Trophoblast cell (in vitro differentiated cells and primary cell): Measurements from ENCODE around the gene CDA.

Experiments used
- DNase-seq, 2 donors: peaks; one replicate each; pipeline ENCODE4 v3.0.0-alpha.2; 2016
- H2AFZ ChIP-seq: 2 replicates; pipeline ENCODE4 v1.6.1; 2013; ENCODE audit warnings: low read length, moderate library complexity, mild to moderate bottlenecking; ENCODE audit not compliant: insufficient read depth, poor library complexity
- H2AK5ac ChIP-seq: 2 replicates; pipeline ENCODE4 v1.6.1; 2013; ENCODE audit warnings: mild to moderate bottlenecking, low read length
- H2BK120ac ChIP-seq: 2 replicates; pipeline ENCODE4 v1.6.1; 2013; ENCODE audit warnings: low read length, mild to moderate bottlenecking, moderate library complexity; ENCODE audit not compliant: insufficient read depth, poor library complexity
- H2BK12ac ChIP-seq: 2 replicates; pipeline ENCODE4 v1.6.1; 2013; ENCODE audit warnings: mild to moderate bottlenecking, low read length, moderate library complexity
- H2BK5ac ChIP-seq: 2 replicates; pipeline ENCODE4 v1.6.1; 2013; ENCODE audit warnings: low read length, low read depth, moderate library complexity, mild to moderate bottlenecking; ENCODE audit not compliant: poor library complexity
- H3K14ac ChIP-seq: 2 replicates; pipeline ENCODE4 v1.6.1; 2013; ENCODE audit warnings: mild to moderate bottlenecking, low read length
- H3K18ac ChIP-seq: 2 replicates; pipeline ENCODE4 v1.6.1; 2013; ENCODE audit warnings: mild to moderate bottlenecking, low read length
- H3K23ac ChIP-seq: 2 replicates; pipeline ENCODE4 v1.6.1; 2013; ENCODE audit warnings: low read length
- H3K27ac ChIP-seq: 2 replicates; pipeline ENCODE4 v1.5.1; 2013; ENCODE audit warnings: low read depth, mild to moderate bottlenecking, inconsistent platforms, low read length, moderate library complexity
- H3K27me3 ChIP-seq: 2 replicates; pipeline ENCODE4 v1.6.1; 2013; ENCODE audit warnings: inconsistent platforms, mild to moderate bottlenecking, low read length, moderate library complexity; ENCODE audit not compliant: insufficient read depth
- H3K36me3 ChIP-seq, 2 experiments: 1 replicate in 1 of 2; 2 replicates in 1 of 2; pipeline ENCODE4 v1.6.1; 2013; ENCODE audit warnings: low read length in 2 of 2, mild to moderate bottlenecking in 2 of 2, moderate library complexity in 1 of 2; ENCODE audit not compliant: insufficient read depth in 2 of 2, control insufficient read depth in 1 of 2
- H3K4ac ChIP-seq: 2 replicates; pipeline ENCODE4 v1.6.1; 2013; ENCODE audit warnings: low read depth, mild to moderate bottlenecking, low read length, moderate library complexity
- H3K4me1 ChIP-seq, 2 experiments: 1 replicate in 1 of 2; 2 replicates in 1 of 2; pipeline ENCODE4 v1.6.1; 2013; ENCODE audit warnings: low read length in 2 of 2, mild to moderate bottlenecking in 2 of 2, moderate library complexity in 1 of 2; ENCODE audit not compliant: insufficient read depth in 2 of 2, control insufficient read depth in 1 of 2
- H3K4me2 ChIP-seq: 2 replicates; pipeline ENCODE4 v1.6.1; 2013; ENCODE audit warnings: inconsistent platforms, mild to moderate bottlenecking, low read length, moderate library complexity
- H3K4me3 ChIP-seq: 2 replicates; pipeline ENCODE4 v1.5.1; 2013; ENCODE audit warnings: mild to moderate bottlenecking, low read depth, low read length, inconsistent platforms
- H3K79me1 ChIP-seq: one replicate; pipeline ENCODE4 v1.6.1; 2013; ENCODE audit warnings: low read length
- H3K79me2 ChIP-seq: 2 replicates; pipeline ENCODE4 v1.6.1; 2013; ENCODE audit warnings: low read length, mild to moderate bottlenecking; ENCODE audit not compliant: control insufficient read depth, insufficient read depth, poor library complexity
- H3K9ac ChIP-seq: 2 replicates; pipeline ENCODE4 v1.6.1; 2013; ENCODE audit warnings: mild to moderate bottlenecking, low read length
- H3K9me3 ChIP-seq: 2 replicates; pipeline ENCODE4 v1.6.1; 2013; ENCODE audit warnings: low read depth, mild to moderate bottlenecking, control low read depth, inconsistent platforms, low read length; ENCODE audit not compliant: insufficient read depth
- H4K12ac ChIP-seq: 2 replicates; pipeline ENCODE4 v1.6.1; 2013; ENCODE audit warnings: low read depth, mild to moderate bottlenecking, low read length, moderate library complexity
- H4K8ac ChIP-seq: 2 replicates; pipeline ENCODE4 v1.6.1; 2013; ENCODE audit warnings: low read depth, mild to moderate bottlenecking, low read length, moderate library complexity
- H4K91ac ChIP-seq: one replicate; pipeline ENCODE4 v1.6.1; 2013; ENCODE audit warnings: low read depth, mild to moderate bottlenecking, low read length, moderate library complexity
- WGBS: extraction: QIAGEN DNeasy Blood & Tissue Kit; methylation state at CpG from one replicate; pipeline ENCODE4 v1.1.7; 2013; ENCODE audit warnings: missing lambda C conversion rate; ENCODE audit not compliant: insufficient read length, insufficient coverage; ENCODE audit errors: extremely low coverage; 5-methylcytosine and 5-hydroxymethylcytosine counted together

The CDA gene

DNA sequence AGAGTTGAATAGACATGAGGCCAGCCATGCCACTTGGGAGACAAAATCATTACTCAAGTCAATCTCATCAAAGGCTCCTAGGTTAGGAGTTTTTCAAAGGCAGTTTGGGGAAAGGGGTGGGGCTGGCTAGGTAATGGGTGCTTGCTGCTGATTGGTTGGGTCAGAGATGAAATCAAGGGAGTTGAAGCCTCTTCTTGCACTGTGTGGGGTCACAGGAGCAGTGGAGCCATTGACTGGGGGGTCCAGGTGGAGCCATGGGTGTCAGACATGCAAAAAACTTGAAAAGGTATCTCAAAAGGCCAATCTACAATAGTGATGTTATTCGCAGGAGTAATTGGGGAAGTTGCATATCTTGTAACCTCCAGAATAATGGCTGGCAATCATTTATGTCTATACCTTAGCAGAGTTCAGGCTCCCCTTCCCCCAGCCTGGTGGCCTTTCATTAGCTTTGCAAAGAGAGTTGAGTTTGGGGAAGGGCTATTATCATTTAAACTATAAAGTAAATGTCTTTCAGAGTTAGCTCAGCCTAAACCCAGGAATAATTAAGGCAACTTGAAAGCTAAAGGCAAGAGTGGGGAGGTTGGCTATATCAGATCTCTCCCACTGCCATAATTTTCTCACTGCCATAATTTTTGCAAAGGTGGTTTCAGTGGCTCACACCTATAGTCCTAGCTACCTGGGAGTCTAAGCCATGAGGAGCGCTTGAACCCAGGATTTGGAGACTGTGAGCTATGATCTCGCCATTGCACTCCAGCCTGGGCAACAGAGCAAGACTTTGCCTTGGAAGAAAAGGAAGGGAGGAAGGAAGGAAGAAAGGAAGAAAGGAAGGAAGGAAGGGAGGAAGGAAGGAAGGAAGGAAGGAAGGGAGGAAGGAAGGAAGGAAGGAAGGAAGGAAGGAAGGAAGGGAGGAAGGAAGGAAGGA, 36.5 kb downstream of the CDA start:
- Histone ChIP-seq H2AFZ (no peak overlapping the region), H3K23ac (no peak overlapping the region), H3K14ac (no peak overlapping the region)

DNA sequence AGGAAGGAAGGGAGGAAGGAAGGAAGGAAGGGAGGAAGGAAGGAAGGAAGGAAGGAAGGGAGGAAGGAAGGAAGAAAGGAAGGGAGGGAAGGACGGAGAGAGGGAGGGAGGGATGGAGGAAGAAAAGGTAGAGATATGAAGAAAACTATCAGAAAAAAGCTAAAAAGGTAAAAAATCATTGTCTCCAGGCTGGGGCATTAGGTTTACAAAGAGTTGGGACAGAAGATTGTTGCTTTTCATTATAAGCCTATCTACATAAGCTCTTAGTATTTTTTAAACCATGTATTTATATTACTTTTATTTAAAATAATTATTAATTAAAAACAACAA, 37.2 kb downstream of the CDA start:
- no peak overlapping the region for H4K8ac ChIP-seq
- H3K27me3 ChIP-seq: no peaks in the 10 kb centered on the region
- no peak overlapping the region for H2AFZ ChIP-seq
- H3K9ac ChIP-seq: no peak overlapping the region
- H3K27ac ChIP-seq: no peak overlapping the region
- H3K4me2 ChIP-seq: no peak overlapping the region
- H3K79me1 ChIP-seq: no peaks in the 10 kb centered on the region
- H4K91ac ChIP-seq: no peak overlapping the region
- no peak overlapping the region for H2BK120ac ChIP-seq
- H3K23ac ChIP-seq: no peak overlapping the region
- H3K4me3 ChIP-seq: no peak overlapping the region
- no peak overlapping the region for H3K4ac ChIP-seq
- H3K4me1 ChIP-seq: no peaks in the 10 kb centered on the region
- 82% methylated on average over 1 of the region's 1 CpG for WGBS
- H4K12ac ChIP-seq: no peak overlapping the region
- no peaks in the 10 kb centered on the region for H3K36me3 ChIP-seq
- DNase-seq: no peak
- no peak overlapping the region for H3K18ac ChIP-seq
- H2AK5ac ChIP-seq: no peak overlapping the region
- H2BK5ac ChIP-seq: no peak overlapping the region
- H3K14ac ChIP-seq: no peak overlapping the region
- no peaks in the 10 kb centered on the region for H3K79me2 ChIP-seq
- H3K9me3 ChIP-seq: no peaks in the 10 kb centered on the region
- H2BK12ac ChIP-seq: no peak overlapping the region

More for the DNA sequence above, 36.5 kb downstream of the CDA start:
- no peak overlapping the region for H4K8ac ChIP-seq
- no peak overlapping the region for H3K4me2 ChIP-seq
- no peaks in the 10 kb centered on the region for H3K9me3 ChIP-seq
- H2AK5ac ChIP-seq: no peak overlapping the region
- H3K36me3 ChIP-seq: no peaks in the 10 kb centered on the region
- no peak overlapping the region for H3K4ac ChIP-seq
- H2BK12ac ChIP-seq: no peak overlapping the region
- H2BK5ac ChIP-seq: no peak overlapping the region
- H2BK120ac ChIP-seq: no peak overlapping the region
- H4K12ac ChIP-seq: no peak overlapping the region
- no CpG with 5 or more reads among the region's 3 CpGs for WGBS
- no peak overlapping the region for H4K91ac ChIP-seq
- H3K4me1 ChIP-seq: no peaks in the 10 kb centered on the region
- H3K18ac ChIP-seq: no peak overlapping the region
- no peaks in the 10 kb centered on the region for H3K79me1 ChIP-seq
- H3K79me2 ChIP-seq: no peaks in the 10 kb centered on the region
- H3K27me3 ChIP-seq: no peaks in the 10 kb centered on the region
- H3K9ac ChIP-seq: no peak overlapping the region
- no peak overlapping the region for H3K4me3 ChIP-seq
- H3K27ac ChIP-seq: no peak overlapping the region
- DNase-seq: no peak

DNA sequence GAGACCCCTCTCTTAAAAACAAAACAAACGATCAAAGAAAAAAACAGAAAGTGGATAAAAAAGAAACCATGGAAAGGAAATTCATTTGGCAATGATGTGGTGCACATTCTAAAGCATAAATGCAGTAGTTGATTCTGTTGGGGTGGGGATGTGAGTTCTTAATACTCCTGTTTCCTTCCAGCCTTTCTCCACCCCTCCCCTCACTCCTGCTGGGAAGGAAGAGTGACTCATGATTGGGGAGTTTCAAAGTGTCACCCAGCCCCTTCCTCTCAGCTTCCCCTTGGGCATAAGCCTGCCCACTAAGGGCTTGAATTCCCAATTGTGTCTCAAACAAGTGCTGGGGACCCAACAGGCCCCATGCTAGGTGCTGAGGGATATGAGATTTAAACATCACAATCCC, 37.6 kb downstream of the CDA start:
- H3K9me3 ChIP-seq: no peaks in the 10 kb centered on the region
- H2AFZ ChIP-seq: no peak overlapping the region
- no peaks in the 10 kb centered on the region for H3K79me2 ChIP-seq
- H2BK120ac ChIP-seq: no peak overlapping the region
- H4K8ac ChIP-seq: no peak overlapping the region
- H3K4me2 ChIP-seq: no peak overlapping the region
- no peak overlapping the region for H3K23ac ChIP-seq
- H3K4me1 ChIP-seq: no peaks in the 10 kb centered on the region
- no peaks in the 10 kb centered on the region for H3K27me3 ChIP-seq
- no peak overlapping the region for H3K4ac ChIP-seq
- no CpG with 5 or more reads among the region's 1 CpG for WGBS
- H4K12ac ChIP-seq: no peak overlapping the region
- no peak overlapping the region for H2BK5ac ChIP-seq
- no peak for DNase-seq
- no peak overlapping the region for H2BK12ac ChIP-seq
- no peak overlapping the region for H3K4me3 ChIP-seq
- no peak overlapping the region for H3K18ac ChIP-seq
- no peaks in the 10 kb centered on the region for H3K79me1 ChIP-seq
- no peak overlapping the region for H3K14ac ChIP-seq
- no peak overlapping the region for H3K27ac ChIP-seq
- H3K9ac ChIP-seq: no peak overlapping the region
- H2AK5ac ChIP-seq: no peak overlapping the region
- no peak overlapping the region for H4K91ac ChIP-seq
- no peaks in the 10 kb centered on the region for H3K36me3 ChIP-seq

DNA sequence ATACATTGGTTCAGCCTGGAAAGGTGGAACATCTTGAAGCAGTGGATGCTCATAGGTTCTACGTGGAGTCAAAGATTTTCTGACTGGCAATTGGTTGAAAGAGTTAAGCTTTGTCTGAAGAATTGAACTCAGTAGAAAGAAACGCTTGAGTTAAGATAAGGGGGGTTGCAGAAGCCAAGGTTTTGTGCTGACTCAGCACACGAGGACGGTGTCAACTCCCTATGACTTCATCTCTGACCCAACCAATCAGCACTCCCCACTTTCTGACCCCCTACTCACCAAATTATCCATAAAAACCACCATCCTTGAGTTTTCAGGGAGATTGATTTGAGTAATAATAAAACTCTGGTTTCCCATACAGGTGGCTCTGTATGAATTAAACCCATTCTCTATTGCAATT, 41.8 kb downstream of the CDA start:
- Histone ChIP-seq H4K8ac (no peak overlapping the region), H4K91ac (no peak overlapping the region), H3K4ac (no peak overlapping the region), H4K12ac (no peak overlapping the region), H2AK5ac (no peak overlapping the region), H2BK12ac (no peak overlapping the region), H3K79me1 (peaks cover 4% of the 10 kb centered on the region), H3K14ac (no peak overlapping the region), H3K9ac (no peak overlapping the region), H3K23ac (no peak overlapping the region), H2AFZ (no peak overlapping the region), H2BK120ac (no peak overlapping the region), H3K27ac (no peak overlapping the region), H3K36me3 (no peaks in the 10 kb centered on the region), H3K4me1 (peaks cover 7 to 10% of the 10 kb centered on the region in 2 experiments), H3K79me2 (peaks cover 2% of the 10 kb centered on the region), H3K18ac (no peak overlapping the region), H3K4me3 (no peak overlapping the region), H3K4me2 (no peak overlapping the region), H2BK5ac (no peak overlapping the region), H3K9me3 (no peaks in the 10 kb centered on the region), H3K27me3 (no peaks in the 10 kb centered on the region)
- no peak for DNase-seq
- WGBS: no CpG with 5 or more reads among the region's 4 CpGs
